Fibroblast of pulmonary artery (primary cell): ENCODE data around the gene TIMP3.
"Not testable (repeated sequence)": the region's sequence is repeated elsewhere in the genome, so short reads cannot be mapped to it uniquely, and the experiment has no call there.

Experiments
- DNase-seq: peaks from one replicate; pipeline ENCODE4 v3.0.0-alpha.2; 2010; ENCODE audit warnings: low read depth
- H3K4me3 ChIP-seq: replicated peaks from 2 replicates; pipeline ENCODE4 v1.5.1; 2011; ENCODE audit warnings: low read depth, mild to moderate bottlenecking, control low read depth, low read length, moderate library complexity
- CTCF ChIP-seq: IDR thresholded peaks from 2 replicates; pipeline ENCODE4 v1.5.1; 2011; ENCODE audit warnings: mild to moderate bottlenecking, control low read depth, low read length, inconsistent platforms; ENCODE audit errors: missing control alignments

Gene TIMP3

GRCh38 chr22:32862083-32862482, 60.6 kb downstream of the TIMP3 start:
- DNase-seq: no peak
- H3K4me3 ChIP-seq: no peak overlapping the region
- no peak for TF ChIP-seq CTCF

GRCh38 chr22:32862936-32863661, 61.6 kb downstream of the TIMP3 start:
- no peak for TF ChIP-seq CTCF
- no peak for DNase-seq
- H3K4me3 ChIP-seq: no peak overlapping the region

- no peak for TF ChIP-seq CTCF
- H3K4me3 ChIP-seq: no peak overlapping the region
- DNase-seq: no peak
These were observed 62.5 kb downstream of the TIMP3 start for GRCh38 chr22:32864041-32864440.

- no peak overlapping the region for H3K4me3 ChIP-seq
- no peak for TF ChIP-seq CTCF
- DNase-seq: no peak
These were observed 63.1 kb downstream of the TIMP3 start for GRCh38 chr22:32864596-32864995.

- no peak for TF ChIP-seq CTCF
- no peak for DNase-seq
- H3K4me3 ChIP-seq: no peak overlapping the region
These were observed 65.4 kb downstream of the TIMP3 start for GRCh38 chr22:32866953-32867352.

- TF ChIP-seq CTCF: no peak
- no peak overlapping the region for H3K4me3 ChIP-seq
- DNase-seq: no peak
These were observed 67.4 kb downstream of the TIMP3 start for GRCh38 chr22:32868946-32869345.

- no peak for TF ChIP-seq CTCF
- no peak for DNase-seq
- H3K4me3 ChIP-seq: no peak overlapping the region
These were observed 69.0 kb downstream of the TIMP3 start for GRCh38 chr22:32870474-32870873.

GRCh38 chr22:32873604-32874003, 72.1 kb downstream of the TIMP3 start:
- H3K4me3 ChIP-seq, DNase-seq: not testable (repeated sequence)
